ENCODE results near the gene FGD5. TPM values are rescaled to one million over a fixed set of nuclear protein-coding genes. Genes with fewer than 3 reads are reported as not detected.

Gene FGD5
- total RNA-seq, 1 experiment from 2014 or later: 0.40 TPM

DNA sequence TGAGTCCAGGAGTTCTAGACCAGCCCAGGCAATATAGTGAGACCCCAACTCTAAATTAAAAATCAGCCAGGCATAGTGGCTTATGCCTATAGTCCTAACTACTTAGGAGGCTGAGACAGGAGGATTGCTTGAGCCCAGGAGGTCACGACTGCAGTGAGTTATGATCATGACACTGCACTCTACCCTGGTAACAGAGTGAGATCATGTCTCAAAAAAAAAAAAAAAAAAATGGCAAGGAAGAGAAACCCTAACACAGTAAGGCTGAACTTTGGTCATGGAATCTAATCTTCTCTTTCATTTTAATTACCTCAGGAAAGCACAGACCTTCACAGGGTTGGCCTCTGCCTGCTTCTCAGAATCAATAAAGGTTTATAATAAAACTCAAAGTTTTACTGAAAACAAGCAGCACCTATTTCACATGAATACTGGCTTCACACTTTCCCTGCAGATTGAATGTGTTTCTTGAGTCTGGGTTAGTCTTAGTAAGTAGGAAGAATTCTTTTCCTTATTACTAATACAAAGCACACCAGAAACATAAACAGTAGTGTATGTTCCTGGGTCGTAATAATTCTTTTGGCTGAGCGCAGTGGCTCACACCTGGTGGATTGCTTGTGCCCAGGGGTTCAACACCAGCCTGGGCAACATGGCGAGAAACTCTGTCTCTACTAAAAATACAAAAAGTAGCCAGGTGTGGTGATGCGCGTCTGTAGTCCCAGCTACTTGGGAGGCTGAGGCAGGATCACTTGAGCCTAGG lies 117.0 kb downstream of the FGD5 start:
- Histone ChIP-seq H3K36me3 (no peaks in the 10 kb centered on the region), H3K27me3 (no peaks in the 10 kb centered on the region), H3K4me3 (no peak overlapping the region), H3K9me3 (no peaks in the 10 kb centered on the region)
- no peak for DNase-seq

DNA sequence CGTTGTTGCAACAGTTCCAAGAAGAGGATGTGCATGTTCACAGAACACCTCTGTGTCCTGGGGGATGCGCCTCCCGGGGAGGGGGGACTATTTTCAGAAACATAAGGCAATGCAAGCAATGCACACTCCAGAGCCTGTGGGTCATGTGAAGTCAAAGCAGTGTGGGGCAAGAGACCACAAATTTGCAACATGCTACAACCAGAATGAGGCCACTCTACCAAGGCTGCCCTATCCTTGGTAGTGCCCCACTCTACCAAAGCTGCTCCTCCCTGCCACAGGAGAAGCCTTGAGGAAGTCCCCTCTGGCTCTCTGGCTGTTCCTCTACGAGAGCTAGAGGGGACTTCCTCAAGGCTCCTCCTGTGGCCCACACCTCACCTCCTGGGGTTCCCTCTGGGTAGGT lies 120.2 kb downstream of the FGD5 start:
- Histone ChIP-seq H3K27me3 (no peaks in the 10 kb centered on the region), H3K9me3 (no peaks in the 10 kb centered on the region), H3K36me3 (no peaks in the 10 kb centered on the region), H3K4me3 (no peak overlapping the region)
- DNase-seq: no peak

DNA sequence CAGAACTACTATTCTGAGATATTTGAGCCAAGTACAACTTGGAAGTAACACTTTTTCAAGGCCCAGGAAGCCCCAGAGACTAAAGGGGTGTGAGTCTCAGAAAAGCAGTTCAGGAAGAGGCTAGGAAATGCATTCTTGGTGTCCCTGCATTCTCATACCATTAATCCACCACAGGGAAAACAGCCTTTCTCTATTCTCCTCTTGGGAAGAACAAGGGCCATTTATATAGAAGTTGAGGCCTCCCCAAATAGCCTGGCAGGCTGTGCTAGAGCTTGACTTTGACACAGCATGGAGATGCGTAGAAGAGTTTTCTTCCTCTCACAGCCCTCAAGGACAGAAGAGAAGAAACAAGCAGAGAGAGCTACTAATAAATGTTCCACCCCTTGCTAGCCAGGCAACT lies 123.1 kb downstream of the FGD5 start:
- Histone ChIP-seq H3K36me3 (peaks cover 12% of the 10 kb centered on the region), H3K27me3 (no peaks in the 10 kb centered on the region), H3K9me3 (no peaks in the 10 kb centered on the region), H3K4me3 (no peak overlapping the region)
- DNase-seq: no peak

DNA sequence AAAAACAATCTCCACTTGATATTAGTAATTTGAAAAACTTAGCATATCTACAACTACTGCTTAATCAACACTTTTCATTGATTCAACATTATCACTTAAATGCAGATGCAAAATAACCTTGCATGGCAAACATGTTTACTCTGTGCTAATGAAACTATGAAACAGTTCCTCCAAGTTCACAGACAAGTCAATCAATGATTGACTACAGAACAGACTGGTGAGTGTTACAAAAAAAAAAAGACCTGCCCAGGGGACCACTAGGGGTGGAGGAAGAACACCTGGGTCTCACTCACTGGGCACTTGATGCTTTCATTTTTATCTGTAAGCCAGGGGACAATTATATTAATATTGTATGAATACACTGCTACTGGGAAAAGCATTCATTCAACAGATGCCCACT lies 124.3 kb downstream of the FGD5 start:
- DNase-seq: no peak
- Histone ChIP-seq H3K4me3 (no peak overlapping the region), H3K27me3 (no peaks in the 10 kb centered on the region), H3K9me3 (no peaks in the 10 kb centered on the region), H3K36me3 (peaks cover 12% of the 10 kb centered on the region)

DNA sequence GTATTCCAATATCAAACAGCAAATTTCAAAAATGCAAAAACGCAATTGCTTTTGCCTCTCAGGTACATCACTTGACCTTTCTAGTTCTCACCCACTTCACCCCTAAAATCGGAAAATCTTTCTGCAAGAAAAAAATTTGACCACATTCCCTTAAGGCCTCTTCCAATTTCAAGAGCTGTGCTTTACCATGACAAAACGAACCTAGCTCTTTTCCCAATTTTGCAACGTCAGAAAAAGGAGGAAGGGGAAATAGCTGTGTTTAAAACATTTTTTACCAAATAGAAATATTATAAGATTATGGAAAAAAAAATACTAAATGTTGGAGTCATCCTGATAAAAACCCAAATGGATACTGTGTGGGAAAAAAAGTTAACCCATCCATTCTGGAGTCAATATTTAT lies 127.5 kb downstream of the FGD5 start:
- peaks cover 18% of the 10 kb centered on the region for H3K36me3 ChIP-seq
- peak overlapping the region; percentile 81 for H3K4me3 ChIP-seq
- no peaks in the 10 kb centered on the region for H3K9me3 ChIP-seq
- no peaks in the 10 kb centered on the region for H3K27me3 ChIP-seq
- DNase-seq: no peak

DNA sequence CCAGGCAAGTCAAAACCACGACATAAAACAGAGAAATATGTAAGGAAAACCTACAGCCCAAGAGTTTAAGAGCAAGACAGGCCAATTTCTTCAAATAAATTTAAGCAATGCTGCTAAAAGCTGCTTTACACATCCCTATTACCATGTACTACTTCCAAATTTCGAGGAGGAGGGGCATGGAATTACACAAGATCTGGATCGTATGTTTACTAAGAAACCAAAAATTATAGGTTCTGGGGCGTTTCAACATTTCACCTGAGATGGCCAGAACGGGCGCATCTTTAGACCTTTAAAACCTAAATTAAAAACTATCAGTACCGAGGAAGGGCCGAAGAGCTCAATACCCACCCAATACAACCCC lies 128.0 kb downstream of the FGD5 start:
- H3K9me3 ChIP-seq: no peaks in the 10 kb centered on the region
- H3K27me3 ChIP-seq: no peaks in the 10 kb centered on the region
- H3K36me3 ChIP-seq: peaks cover 18% of the 10 kb centered on the region
- DNase-seq: no peak
- H3K4me3 ChIP-seq: peak overlapping the region; percentile 81

DNA sequence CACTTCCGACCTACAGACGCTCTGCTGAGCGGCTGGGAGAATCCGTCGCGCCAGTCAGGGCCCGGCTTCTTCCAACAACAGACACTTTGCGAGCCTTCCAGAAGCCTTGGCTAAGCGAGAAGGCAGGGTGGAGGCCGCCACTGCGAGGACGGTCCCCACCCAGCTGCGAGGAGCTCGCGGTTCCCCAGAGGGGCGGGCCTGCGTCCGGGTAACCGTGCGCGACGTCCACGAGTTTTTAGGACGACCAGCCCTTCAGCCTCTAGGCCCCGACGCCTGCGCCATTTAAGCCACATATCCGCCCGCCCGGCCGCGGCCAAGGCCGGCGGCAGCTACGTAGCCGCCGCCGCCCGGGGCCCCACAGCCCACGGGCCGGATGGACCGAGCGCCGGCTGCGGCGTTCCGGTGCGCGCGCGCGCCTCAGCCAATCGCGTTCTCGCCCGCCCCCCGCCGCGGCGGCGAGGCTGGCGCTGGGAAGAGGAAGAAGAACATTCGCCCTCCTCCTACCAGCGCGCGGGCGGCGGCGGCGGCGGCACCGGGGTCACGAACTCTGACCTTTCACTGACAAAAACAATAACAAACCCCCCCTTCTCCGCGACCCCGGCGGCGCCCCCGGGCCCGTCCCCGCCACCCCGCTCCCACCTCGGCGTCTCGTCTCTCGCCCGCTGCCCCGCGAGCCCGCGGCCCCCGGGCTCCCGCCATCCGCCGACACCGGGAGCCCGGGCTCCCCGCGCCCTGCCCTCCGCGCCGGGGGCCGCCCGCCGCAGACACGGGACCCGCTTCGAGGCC lies 128.5 kb downstream of the FGD5 start, which contains the start of gene NR2C2:
Gene NR2C2 (plus strand): TSS at position 484 of the 786 bp plus-strand sequence. CDS start 56,332 bp downstream, outside the sequence.
- DNase-seq: peak; percentile 79
- Histone ChIP-seq H3K4me3 (peak within 1 kb of the TSS; percentile 81), H3K9me3 (no peaks in the 10 kb centered on the region), H3K36me3 (peaks cover 18% of the 10 kb centered on the region), H3K27me3 (no peaks in the 10 kb centered on the region)

DNA sequence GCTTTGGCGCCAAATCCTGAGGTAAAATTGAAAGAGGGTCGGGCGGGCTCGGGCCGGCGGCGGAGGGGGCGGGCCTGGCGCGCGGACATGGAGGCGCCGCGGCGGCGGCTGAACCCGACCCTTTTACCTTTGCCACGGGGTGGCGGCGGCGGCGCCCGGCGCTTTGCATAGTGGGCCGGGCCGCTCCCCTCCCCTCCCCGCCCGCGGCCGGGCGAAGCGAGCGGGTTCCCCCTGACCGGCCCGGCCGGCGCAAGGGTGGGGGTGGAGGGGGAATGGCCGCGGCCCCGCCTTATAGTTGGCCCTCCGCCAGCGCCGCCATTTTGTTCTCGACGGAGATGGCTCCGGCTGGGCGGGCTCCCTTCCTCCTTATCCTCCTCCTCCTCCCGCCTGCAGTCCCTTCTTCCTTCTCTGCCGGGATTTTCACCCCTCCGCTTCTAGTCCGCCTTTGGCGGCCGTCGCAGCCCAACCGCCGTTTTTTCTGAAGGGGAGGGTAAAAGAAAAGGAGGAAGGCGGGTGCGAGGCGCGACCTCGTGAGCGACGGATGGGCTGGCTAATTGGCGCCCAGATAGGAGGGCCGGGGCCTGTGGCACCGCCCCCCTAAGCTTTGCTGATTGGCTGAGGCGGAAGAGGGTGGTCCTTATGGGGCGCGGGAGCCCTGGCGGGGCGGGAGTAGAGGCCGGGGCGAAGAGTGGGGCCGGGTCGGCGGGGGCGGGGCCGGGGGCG lies 129.3 kb downstream of the FGD5 start:
- Histone ChIP-seq H3K4me3 (peak overlapping the region; percentile 81), H3K36me3 (peaks cover 18% of the 10 kb centered on the region), H3K27me3 (no peaks in the 10 kb centered on the region), H3K9me3 (no peaks in the 10 kb centered on the region)
- peak; percentile 88 for DNase-seq

DNA sequence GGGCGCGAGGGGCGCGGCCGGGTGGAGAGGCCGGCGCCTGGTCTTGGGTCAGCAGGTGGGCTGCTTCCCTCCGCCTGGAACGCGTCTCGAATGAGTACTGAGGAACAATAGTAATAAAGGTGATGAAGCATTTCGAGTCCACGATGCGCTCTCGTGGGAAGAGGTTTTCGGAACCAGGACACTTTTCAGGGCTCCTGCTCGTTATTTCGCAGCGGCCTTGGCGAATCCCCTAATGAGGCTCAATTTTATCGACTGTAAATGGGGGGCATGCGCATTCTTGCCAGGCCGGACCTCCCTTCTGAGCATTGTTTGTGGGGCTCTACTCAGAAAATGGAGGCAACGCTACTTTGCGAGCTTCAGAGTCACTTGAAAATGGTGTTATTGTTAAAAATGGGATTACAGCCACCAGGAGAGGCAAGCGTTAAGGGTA lies 129.9 kb downstream of the FGD5 start:
- no peak for DNase-seq
- no peaks in the 10 kb centered on the region for H3K9me3 ChIP-seq
- no peaks in the 10 kb centered on the region for H3K27me3 ChIP-seq
- peak overlapping the region; percentile 81 for H3K4me3 ChIP-seq
- H3K36me3 ChIP-seq: peaks cover 18% of the 10 kb centered on the region

DNA sequence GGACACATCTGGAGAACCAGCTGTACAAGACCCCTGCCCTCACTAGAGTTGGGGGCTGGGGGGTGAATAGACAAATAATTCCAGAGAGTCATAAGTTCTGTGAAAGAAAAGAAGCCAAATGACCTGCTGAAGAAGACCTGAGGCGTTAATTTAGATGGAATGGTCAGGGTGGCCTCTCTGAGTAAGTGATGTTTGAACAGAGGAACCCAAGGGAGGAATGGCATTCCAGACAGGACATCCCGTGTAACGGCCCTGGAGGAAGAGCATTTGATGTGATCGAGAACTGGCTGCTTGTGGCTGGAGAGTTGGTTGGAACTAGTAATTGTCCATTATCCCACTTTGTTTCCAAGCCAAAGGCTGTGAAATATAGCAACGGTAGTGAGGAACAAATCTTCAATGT lies 130.4 kb downstream of the FGD5 start:
- no peaks in the 10 kb centered on the region for H3K27me3 ChIP-seq
- H3K4me3 ChIP-seq: peak overlapping the region; percentile 81
- DNase-seq: no peak
- no peaks in the 10 kb centered on the region for H3K9me3 ChIP-seq
- H3K36me3 ChIP-seq: peaks cover 18% of the 10 kb centered on the region

DNA sequence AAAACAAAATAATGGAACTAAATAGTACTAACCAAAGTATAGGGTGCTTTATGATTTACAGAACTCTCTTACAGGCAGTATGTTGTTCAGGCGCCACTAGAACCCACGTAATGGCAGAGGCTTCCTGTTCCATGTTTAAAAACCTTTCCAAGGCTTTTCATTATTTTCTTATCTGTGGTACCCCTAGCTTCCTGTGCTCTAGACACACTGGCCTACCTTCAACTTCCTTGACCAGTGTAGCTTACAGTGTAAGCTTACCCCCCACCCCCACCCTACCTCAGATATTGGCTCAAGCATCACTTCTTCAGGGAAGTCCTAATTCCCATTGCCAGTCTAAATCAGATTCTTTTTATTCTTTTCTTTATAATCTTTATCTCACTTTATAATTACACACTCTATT lies 131.5 kb downstream of the FGD5 start:
- no peak for DNase-seq
- Histone ChIP-seq H3K4me3 (no peak overlapping the region), H3K36me3 (peaks cover 12% of the 10 kb centered on the region), H3K27me3 (no peaks in the 10 kb centered on the region), H3K9me3 (no peaks in the 10 kb centered on the region)

DNA sequence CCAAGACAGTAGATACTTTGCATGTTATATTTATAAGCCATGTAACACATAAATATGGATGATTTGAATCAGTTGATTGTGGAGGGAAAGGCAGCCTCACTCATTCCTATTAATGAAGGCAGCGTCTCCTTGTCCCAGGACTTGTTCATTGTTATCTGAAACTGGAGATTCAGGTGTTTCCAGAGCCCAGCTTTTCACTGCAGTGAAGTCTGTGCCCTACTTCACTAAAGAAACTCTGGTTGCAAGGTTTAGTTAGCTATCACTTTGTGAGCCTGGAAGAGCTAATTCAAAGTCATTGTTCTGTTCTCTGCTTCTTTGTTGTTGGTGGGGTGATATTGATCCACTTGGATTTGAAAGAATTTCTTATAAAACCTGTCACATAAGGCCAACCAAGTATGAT lies 138.4 kb downstream of the FGD5 start:
- Histone ChIP-seq H3K9me3 (no peaks in the 10 kb centered on the region), H3K36me3 (no peaks in the 10 kb centered on the region; the same call in 1 of the 2 replicates), H3K27me3 (no peaks in the 10 kb centered on the region), H3K4me3 (no peak overlapping the region)
- DNase-seq: no peak

DNA sequence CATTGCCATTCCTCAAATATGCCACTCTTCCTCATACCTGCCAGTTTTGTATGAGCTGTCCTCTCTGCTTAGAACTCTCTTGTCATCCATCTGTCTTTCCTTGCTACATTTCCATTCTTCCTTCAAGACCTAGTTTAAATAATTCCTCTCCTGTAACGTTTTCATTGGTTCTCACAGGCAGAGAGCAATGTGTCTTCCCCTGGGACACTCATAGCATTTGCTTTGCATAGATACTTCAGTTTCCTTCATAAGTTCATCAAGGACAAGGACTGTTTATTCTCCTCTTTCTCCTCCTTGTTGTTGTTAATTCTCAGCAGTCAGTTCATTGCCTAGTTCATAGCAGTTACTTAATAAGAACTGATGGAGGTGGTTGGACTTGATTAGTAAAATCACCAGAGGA lies 139.2 kb downstream of the FGD5 start:
- DNase-seq: no peak
- Histone ChIP-seq H3K9me3 (no peaks in the 10 kb centered on the region), H3K4me3 (no peak overlapping the region), H3K27me3 (no peaks in the 10 kb centered on the region), H3K36me3 (no peaks in the 10 kb centered on the region; the same call in 1 of the 2 replicates)

DNA sequence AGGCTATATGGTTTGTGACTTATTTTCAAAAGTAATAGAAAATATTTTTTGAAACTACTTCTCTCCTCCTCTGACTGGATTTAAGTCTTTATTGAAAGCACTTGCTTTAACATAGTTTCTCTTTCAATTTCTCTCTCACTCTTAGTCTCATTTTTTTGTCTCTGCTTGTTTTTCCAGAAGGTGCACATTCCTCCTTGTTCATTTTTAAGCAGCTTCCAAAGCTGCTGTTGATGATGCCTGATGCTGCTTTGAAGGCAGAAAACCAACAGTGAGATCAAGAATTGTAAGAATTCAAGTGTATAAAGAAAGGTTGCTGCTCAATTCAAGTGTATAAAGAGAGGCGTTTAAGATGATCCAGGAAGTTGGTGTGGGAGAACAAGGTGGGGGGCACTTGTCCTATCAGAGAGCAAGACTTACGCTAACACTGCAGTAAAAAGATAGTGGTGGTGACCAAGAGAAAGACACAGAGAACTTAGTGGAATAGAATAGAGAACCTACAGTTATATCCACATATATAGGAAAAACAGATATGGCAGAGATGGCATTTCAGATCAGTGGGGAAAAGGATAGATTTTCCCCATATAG lies 140.7 kb downstream of the FGD5 start:
- no peaks in the 10 kb centered on the region for H3K9me3 ChIP-seq
- DNase-seq: no peak
- H3K36me3 ChIP-seq: no peaks in the 10 kb centered on the region; the same call in 1 of the 2 replicates
- no peaks in the 10 kb centered on the region for H3K27me3 ChIP-seq
- no peak overlapping the region for H3K4me3 ChIP-seq

DNA sequence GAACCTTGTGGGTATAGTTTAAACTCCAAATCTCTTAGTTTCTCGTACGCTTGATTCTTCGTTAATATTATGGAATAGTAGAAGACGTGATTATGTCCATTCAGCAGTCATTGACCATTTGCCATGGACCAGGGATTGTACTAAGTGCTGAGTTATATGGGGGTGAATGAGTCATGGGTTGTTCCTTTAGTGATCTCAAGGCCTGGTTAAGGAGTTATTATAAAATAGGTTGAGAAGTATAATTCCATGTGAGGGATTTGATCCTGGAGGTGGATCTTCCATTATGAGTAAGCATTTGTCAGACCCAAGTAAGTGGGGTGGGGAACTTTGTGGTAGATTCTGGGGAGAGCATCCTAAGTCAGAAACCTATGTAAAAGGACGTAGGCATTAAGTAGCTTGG lies 144.0 kb downstream of the FGD5 start:
- no peak for DNase-seq
- H3K27me3 ChIP-seq: no peaks in the 10 kb centered on the region
- no peak overlapping the region for H3K4me3 ChIP-seq
- peaks cover 7% of the 10 kb centered on the region; the same call in 1 of the 2 replicates for H3K36me3 ChIP-seq
- H3K9me3 ChIP-seq: no peaks in the 10 kb centered on the region

DNA sequence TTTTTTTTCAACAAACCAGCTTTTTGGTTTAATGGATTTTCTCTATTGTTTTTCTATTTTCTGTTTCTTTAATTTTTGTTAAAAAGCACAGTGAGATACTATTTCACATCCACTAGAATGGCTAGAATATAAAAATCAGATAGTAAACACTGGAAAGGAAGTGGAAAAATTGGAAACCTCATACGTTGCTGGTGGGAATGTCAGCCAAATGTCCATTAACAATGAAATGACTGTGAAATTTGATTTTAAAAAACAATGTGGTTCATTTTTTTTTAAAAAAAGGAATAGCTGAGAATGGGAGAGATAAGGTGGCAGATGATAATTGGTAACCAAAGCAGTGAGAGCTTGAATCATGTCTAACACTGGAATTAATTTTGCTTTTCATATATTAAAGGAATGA lies 148.5 kb downstream of the FGD5 start:
- no peaks in the 10 kb centered on the region for H3K9me3 ChIP-seq
- H3K27me3 ChIP-seq: no peaks in the 10 kb centered on the region
- DNase-seq: no peak
- peaks cover 7% of the 10 kb centered on the region for H3K36me3 ChIP-seq
- H3K4me3 ChIP-seq: no peak overlapping the region

DNA sequence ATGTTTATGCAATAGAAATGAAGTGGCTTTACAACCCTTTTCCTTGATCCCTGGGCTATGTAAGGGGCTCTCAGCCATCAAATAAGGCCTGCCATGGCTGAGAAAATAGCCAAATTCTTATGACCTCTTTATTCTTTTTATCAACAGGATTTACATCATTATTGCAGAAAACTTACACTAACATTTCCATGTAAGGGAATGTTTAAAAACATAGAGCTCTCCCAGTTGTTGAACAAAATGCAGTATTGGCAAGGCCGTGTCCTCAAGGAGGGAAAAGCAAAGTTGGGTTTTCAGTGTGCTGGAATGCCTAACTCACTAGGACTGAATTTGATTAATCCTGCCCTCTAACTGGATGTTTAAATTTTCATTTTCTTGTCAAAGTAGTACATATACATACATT lies 150.9 kb downstream of the FGD5 start:
- no peaks in the 10 kb centered on the region for H3K9me3 ChIP-seq
- H3K4me3 ChIP-seq: no peak overlapping the region
- DNase-seq: no peak
- peaks cover 11% of the 10 kb centered on the region for H3K36me3 ChIP-seq
- H3K27me3 ChIP-seq: no peaks in the 10 kb centered on the region
